HuH-7 (cell line): ENCODE data around the gene SLC7A6.

Experiments
- DNase-seq: peaks from one replicate; pipeline ENCODE4 v3.0.0; 2011; ENCODE audit warnings: low spot score

SLC7A6 gene

GRCh38 chr16:68346892-68347480 lies 82.7 kb downstream of the SLC7A6 start:
- DNase-seq = no peak

DNA sequence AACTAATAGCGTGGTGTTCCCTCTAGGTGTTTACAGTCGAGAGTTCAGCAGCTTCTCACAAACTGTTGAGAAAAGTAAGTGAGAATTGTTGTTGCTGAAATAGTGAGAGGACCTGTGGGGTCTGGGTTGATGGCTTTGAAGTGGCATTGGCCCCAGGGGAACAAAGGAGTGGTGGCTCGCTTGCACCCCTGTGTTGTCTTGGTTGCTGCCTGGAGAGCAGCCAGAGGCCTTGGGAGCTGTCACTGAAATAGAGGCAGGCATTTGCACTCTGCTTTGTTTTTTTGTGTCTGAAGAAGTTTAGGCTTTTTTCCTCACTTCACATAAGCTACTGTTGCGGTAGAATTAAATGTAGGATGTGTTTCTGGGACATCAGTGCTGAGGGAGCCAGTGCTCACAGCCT lies 83.3 kb downstream of the SLC7A6 start:
- no peak for DNase-seq

DNA sequence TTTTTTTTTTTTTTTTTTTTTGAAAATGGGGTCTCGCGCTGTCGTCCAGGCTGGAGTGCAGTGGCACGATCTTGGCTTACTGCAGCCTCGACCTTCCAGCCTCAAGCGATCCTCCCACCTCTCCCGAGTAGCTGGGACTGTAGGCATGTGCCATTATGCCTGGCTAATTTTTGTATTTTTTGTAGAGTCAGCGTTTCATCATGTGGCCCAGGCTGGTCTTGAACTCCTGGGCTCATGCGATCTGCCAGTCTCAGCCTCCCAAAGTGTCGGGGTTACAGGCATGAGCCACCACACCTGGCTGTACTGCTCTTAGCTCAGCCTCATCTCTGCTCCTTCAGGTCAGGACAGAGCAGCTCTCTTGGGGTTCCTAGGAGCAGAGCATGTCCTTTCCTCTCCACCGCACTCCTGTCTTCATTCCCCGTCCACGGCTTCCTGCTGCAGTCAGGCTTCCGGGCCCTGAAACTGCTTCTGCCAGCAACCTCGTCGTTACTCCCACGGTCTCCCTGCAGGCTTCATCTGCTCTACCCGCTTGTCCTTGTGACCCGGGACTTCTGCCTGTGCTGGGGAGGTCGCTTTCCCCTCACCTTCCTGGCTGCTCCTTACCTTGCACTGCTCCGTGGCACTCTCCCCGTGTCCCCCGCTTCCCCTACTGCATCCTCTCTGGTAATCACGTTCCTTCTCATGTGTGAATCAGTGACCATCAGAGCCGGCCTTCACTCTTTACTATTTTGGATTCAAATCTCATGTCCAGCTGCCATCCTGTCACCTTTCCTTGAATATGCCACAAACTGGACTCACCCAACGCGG lies 84.5 kb downstream of the SLC7A6 start:
- DNase-seq = no peak

- DNase-seq = no peak
Measured at GRCh38 chr16:68349838-68350410, 85.6 kb downstream of the SLC7A6 start.

DNA sequence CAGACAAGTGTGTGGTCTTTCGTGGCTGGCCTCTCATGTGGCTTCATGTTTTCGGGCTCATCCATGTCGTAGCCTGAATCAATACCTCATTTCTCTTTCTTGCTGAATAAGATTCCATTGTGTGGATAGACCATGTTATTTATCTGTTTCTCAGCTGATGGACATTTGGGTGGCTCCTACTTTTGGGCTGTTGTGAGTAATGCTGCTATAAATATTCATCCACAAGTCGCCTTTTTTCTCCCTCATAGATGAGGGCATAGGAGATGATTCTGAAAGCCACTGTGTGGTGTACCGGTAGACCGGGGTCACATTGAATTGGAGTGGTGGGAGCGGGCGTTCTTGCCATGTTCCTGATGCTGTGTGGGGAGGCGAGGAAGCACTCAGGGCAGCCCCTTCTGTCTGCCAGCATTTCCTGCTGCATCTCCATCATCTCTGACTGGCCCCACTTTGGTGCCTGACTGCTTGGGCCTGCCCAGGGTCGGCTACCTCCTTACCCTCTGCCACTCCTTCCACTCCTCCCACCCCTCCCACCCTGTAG lies 86.6 kb downstream of the SLC7A6 start:
- no peak for DNase-seq
